NB4 (cell line): ENCODE results near the gene BBS2.

Experiments
- CTCF ChIP-seq: IDR thresholded peaks from one replicate; pipeline ENCODE4 v1.5.1; 2012; ENCODE audit warnings: low read depth, low read length
- MYC ChIP-seq: IDR thresholded peaks from 2 replicates; pipeline ENCODE4 v1.6.1; 2011; ENCODE audit warnings: low read depth, low read length
- POLR2A ChIP-seq: IDR thresholded peaks from 2 replicates; pipeline ENCODE4 v1.6.1; 2011; ENCODE audit warnings: mild to moderate bottlenecking; ENCODE audit not compliant: insufficient read length; ENCODE audit errors: extremely low read depth
- TF ChIP-seq, protein P1 (sequence below): IDR thresholded peaks from 2 replicates; pipeline ENCODE4 v1.6.1; 2011; ENCODE audit warnings: low read depth, low read length

DNA sequence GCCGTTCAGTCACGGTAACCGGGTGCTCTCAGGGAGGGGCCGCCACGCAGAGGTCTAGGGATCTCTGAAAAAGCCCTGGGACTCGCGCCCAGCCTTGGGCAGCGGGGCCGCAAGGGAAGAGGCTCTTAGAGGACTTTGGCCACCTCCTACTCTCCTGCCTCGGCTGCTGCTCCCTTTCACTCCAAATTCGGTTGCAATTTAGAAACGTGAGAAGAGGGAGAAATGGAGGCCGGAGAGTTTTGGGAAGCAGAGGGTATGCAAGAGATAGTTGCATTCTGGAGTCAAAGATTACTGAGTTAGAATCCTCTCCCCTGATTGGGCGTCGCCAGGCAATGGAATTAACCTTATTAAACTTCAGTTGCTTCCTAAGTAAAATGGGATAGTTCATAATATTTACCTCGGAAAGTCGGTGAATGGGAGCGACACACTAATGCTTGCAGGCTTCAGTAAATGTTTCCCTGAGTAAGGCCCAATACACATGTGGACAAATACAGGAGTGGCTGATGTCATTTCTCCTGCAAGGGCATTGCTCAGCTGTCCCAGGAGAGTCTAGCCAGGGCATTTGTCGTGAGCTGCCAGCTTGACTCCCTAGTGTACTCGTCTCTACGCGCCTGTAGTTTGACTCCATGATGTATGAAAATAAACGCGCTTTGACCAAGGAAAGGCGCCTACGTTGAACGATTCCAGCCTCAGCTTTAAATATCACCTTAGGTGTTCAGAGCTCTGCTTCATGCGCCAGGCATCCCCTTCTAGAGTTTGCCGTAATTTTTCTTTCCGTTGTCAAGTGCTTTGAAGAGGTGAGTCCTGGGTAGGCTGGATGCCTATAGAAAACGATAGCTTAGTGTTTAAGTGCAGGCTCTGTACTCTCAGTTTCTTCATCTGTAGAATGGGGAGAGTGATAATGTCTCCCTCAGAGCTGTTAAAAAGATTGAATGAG is 67.8 kb downstream of the BBS2 start:
- TF ChIP-seq MYC (0 out of 2 replicates have a peak, but pooled peaks have one; percentile 19), CTCF (no peak), POLR2A (no peak)
- TF ChIP-seq, protein P1, sequence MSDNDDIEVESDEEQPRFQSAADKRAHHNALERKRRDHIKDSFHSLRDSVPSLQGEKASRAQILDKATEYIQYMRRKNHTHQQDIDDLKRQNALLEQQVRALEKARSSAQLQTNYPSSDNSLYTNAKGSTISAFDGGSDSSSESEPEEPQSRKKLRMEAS = no peak
